Esophagus squamous epithelium (tissue), 5 donors: Measurements from ENCODE around the gene SNRPB. TPM values are rescaled to one million over a fixed set of nuclear protein-coding genes. Genes with fewer than 3 reads are reported as not detected.

Experiments
- DNase-seq: peaks from one replicate; lab custom pipeline; 2025; lab: John Stamatoyannopoulos, UW
- H3K27ac ChIP-seq, 4 donors: fragments of 200-600 bp; sonication (generic); one replicate each; pipeline ENCODE4 v1.5.1; 2016 to 2019; ENCODE audit warnings: mild to moderate bottlenecking in 1 of 4
- H3K27me3 ChIP-seq, 4 donors: fragments of 200-600 bp; sonication (generic); 1 replicate in 3 of 4; 2 replicates in 1 of 4; pipeline versions ENCODE4 v1.5.1 to v1.6.0; 2017 to 2021; ENCODE audit warnings: antibody characterized with exemption in 1 of 4
- H3K36me3 ChIP-seq, 3 donors: fragments of 200-600 bp; sonication (generic); one replicate each; pipeline ENCODE4 v1.5.1; 2016 to 2019
- H3K4me1 ChIP-seq, 3 donors: fragments of 200-600 bp; sonication (generic); one replicate each; pipeline ENCODE4 v1.5.1; 2017 to 2019
- H3K4me3 ChIP-seq, 4 donors: fragments of 200-600 bp; sonication (generic); 1 replicate in 3 of 4; 2 replicates in 1 of 4; pipeline ENCODE4 v1.5.1; 2016 to 2019; ENCODE audit warnings: mild to moderate bottlenecking in 2 of 4, moderate library complexity in 1 of 4
- H3K9me3 ChIP-seq, 3 donors: fragments of 200-600 bp; sonication (generic); one replicate each; pipeline ENCODE4 v1.5.1; 2016 to 2019
- POLR2A ChIP-seq, 4 donors: fragments of 450-650 bp; IDR thresholded peaks; one replicate each; pipeline ENCODE4 v1.6.1; 2017; ENCODE audit warnings: antibody characterized with exemption in 4 of 4, mild to moderate bottlenecking in 4 of 4, moderate library complexity in 3 of 4
- WGBS, 2 donors: methylation state at CpG; one replicate each; pipeline ENCODE4 v1.1.5; 2018; 5-methylcytosine and 5-hydroxymethylcytosine counted together
- intact Hi-C: fragments of 100-400 bp; cut with DNase I; formaldehyde crosslinking; loops from one replicate; pipeline ENCODE4 v1.15.0; 2022
- total RNA-seq, 4 donors: library from RNA; depleted of rRNA; stranded (reverse); fragments of >200 nt; gene quantifications; one replicate each; pipeline ENCODE4 v1.1.0, GENCODE V29; 2016
- TF ChIP-seq, protein P1 (sequence below), 6 experiments: fragments of 450-650 bp in 4 of 6; fragments of 200-600 bp in 2 of 6; sonication (generic) in 2 of 6; IDR thresholded peaks; one replicate each; pipeline ENCODE4 v1.5.1; 2016 to 2019; ENCODE audit warnings: antibody characterized with exemption in 6 of 6, mild to moderate bottlenecking in 4 of 6, moderate library complexity in 4 of 6
- donor health status: DM: yes; HTN: yes; CAD: no.

SNRPB gene
- total RNA-seq, 4 donors from 2014 or later, result 244 to 393 (median 277) TPM

DNA sequence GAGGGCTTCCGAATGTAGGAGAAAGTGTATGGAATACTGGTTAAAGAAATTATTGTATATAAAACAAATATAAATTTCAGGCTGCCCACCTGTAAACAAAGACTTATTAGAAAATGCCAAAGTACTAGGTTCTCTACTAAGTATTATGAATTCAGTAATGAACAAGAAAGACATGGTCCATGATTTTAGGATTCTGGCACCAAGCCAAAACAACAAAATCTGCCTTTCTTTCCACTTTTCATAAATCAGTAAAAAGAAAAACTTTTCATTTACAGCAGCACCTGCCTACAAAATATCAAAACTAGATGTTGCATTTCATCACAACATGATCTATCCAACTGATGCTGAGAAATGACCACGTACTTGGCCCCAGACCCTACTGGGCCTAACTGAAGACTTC is 14.5 kb upstream of the SNRPB start:
- intact Hi-C loops, result no loop called here
- H3K9me3 ChIP-seq, result no peaks in the 10 kb centered on the region
- 78 to 93% methylated on average over 2 of the region's 2 CpGs for WGBS, 2 donors
- TF ChIP-seq, protein P1, sequence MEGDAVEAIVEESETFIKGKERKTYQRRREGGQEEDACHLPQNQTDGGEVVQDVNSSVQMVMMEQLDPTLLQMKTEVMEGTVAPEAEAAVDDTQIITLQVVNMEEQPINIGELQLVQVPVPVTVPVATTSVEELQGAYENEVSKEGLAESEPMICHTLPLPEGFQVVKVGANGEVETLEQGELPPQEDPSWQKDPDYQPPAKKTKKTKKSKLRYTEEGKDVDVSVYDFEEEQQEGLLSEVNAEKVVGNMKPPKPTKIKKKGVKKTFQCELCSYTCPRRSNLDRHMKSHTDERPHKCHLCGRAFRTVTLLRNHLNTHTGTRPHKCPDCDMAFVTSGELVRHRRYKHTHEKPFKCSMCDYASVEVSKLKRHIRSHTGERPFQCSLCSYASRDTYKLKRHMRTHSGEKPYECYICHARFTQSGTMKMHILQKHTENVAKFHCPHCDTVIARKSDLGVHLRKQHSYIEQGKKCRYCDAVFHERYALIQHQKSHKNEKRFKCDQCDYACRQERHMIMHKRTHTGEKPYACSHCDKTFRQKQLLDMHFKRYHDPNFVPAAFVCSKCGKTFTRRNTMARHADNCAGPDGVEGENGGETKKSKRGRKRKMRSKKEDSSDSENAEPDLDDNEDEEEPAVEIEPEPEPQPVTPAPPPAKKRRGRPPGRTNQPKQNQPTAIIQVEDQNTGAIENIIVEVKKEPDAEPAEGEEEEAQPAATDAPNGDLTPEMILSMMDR (IDR thresholded peaks at IDR 0.05), result no peak
- no peak for TF ChIP-seq POLR2A (IDR thresholded peaks at IDR 0.05)
- DNase-seq, result no peak
- H3K4me1 ChIP-seq, result no peaks in the 10 kb centered on the region
- no peaks in the 10 kb centered on the region for H3K27me3 ChIP-seq
- peaks cover 10 to 100% (median 34%) of the 10 kb centered on the region in 3 donors for H3K36me3 ChIP-seq
- no peak overlapping the region for H3K4me3 ChIP-seq
- no peak overlapping the region for H3K27ac ChIP-seq

DNA sequence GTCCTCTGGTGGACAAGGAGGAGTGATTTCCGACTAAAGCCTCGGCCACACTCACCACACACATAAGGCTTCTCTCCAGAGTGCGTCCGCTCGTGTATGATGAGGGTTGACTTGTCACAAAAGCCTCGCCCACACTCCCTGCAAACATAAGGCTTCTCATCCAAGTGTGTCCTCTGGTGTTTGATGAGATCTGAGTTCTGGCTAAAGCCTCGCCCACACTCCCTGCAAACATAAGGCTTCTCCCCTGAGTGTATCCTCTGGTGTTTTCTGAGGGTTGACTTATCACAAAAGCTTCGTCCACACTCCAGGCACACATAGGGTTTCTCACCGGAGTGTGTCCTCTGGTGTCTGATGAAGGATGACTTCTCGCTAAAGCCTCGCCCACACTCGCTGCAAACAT is 12.9 kb upstream of the SNRPB start:
- peaks cover 10 to 92% (median 24%) of the 10 kb centered on the region in 3 donors for H3K36me3 ChIP-seq
- TF ChIP-seq, protein P1 (IDR thresholded peaks at IDR 0.05), result no peak
- no peak for TF ChIP-seq POLR2A (IDR thresholded peaks at IDR 0.05)

DNA sequence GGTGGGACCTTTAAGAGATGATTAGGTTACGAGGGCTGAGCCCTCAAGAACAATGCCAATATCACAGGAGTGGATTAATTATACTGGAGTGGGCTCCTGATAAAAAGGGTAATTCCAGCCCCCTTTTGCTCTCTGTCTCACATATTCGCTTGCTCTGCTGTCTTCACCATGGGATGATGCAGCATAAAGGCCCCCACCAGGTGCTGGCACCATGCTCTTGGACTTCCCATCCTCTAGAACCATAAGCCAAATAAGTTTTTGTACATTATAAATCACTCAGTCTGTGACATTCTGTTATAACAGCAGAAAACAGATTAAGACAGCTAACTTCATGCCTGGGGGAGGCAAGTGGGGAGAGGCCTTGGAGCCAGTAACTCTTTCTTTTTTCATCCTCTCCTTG is 9.8 kb upstream of the SNRPB start:
- no peak for DNase-seq
- H3K9me3 ChIP-seq, result no peaks in the 10 kb centered on the region
- H3K27ac ChIP-seq, result no peak overlapping the region
- no peak for TF ChIP-seq POLR2A (IDR thresholded peaks at IDR 0.05)
- TF ChIP-seq, protein P1 (IDR thresholded peaks at IDR 0.05), result no peak
- WGBS, 2 donors, result 94 to 97% methylated on average over 2 of the region's 2 CpGs
- intact Hi-C loops, result no loop called here
- H3K4me3 ChIP-seq, result no peak overlapping the region
- H3K27me3 ChIP-seq, result no peaks in the 10 kb centered on the region
- no peaks in the 10 kb centered on the region for H3K4me1 ChIP-seq
- H3K36me3 ChIP-seq, result peaks cover 10 to 60% (median 15%) of the 10 kb centered on the region in 3 donors

More for the DNA sequence above, 12.9 kb upstream of the SNRPB start:
- no peak for DNase-seq
- Histone ChIP-seq H3K27ac (no peak overlapping the region), H3K27me3 (no peaks in the 10 kb centered on the region), H3K9me3 (no peaks in the 10 kb centered on the region), H3K4me3 (no peak overlapping the region), H3K4me1 (no peaks in the 10 kb centered on the region)
- 92 to 95% methylated on average over 12 of the region's 12 CpGs for WGBS, 2 donors
- intact Hi-C loops, result no loop called here

DNA sequence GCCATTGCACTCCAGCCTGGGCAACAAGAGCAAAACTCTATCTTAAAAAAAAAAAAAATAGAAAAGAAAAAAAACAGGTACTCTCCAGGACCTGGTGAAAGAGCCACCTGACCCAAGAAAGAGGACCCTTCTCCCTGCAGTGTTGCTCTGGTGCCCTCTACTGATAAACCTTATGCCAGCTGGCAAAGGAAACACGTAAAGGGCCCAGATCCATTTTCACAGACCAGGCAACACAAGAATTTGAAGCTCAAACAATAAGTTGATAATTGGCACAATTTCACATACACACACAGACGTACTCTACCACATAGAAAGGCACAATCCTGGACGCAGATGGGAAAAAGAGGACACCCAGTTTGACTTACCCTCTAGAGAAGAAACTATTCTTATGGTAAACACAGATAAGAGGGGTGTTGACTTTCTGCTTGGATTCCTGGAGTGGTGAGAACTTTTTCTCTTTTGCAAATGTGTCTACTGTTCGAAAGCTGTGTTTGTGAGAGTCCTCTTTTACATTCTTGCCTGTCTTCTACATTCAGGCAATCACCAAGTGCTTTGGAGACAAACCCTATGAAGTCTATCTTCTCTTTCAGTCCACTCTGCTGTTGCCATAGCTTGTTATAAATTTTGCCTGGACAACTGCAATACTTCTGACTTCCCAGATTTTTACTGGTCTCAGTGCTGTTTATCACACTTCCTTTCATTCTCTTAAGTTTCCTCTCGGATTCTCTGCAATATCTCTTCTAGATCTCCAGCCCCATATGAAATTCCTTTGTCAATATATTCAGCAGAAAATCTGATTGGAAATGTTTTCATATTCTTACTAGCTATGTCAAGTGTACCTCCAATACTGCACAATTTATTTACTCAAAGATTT is 6.4 kb upstream of the SNRPB start:
- H3K27ac ChIP-seq, result no peak overlapping the region
- H3K36me3 ChIP-seq, result peaks cover 0 to 26% (median 2%) of the 10 kb centered on the region in 3 donors
- WGBS, 2 donors, result 82 to 87% methylated on average over 5 of the region's 5 CpGs
- DNase-seq, result no peak
- no peak overlapping the region for H3K4me3 ChIP-seq
- TF ChIP-seq, protein P1 (IDR thresholded peaks at IDR 0.05), result no peak
- TF ChIP-seq POLR2A (IDR thresholded peaks at IDR 0.05), result no peak
- H3K9me3 ChIP-seq, result no peaks in the 10 kb centered on the region
- H3K4me1 ChIP-seq, result no peaks in the 10 kb centered on the region
- intact Hi-C loops, result no loop called here
- no peaks in the 10 kb centered on the region for H3K27me3 ChIP-seq
